Cardiac muscle cell (in vitro differentiated cells and primary cell): Measurements from ENCODE around the gene LYRM4. TPM values are rescaled to one million over a fixed set of nuclear protein-coding genes. Genes with fewer than 3 reads are reported as not detected.

Experiments
- DNase-seq, 2 donors: peaks; one replicate each; pipeline versions ENCODE4 v3.0.0 to v3.0.0-alpha.2; 2010 to 2017; ENCODE audit warnings: low read depth in 1 of 2, low spot score in 1 of 2
- H3K27ac ChIP-seq: fragments of 200-600 bp; sonication (generic); 2 replicates; pipeline ENCODE4 v1.5.1; 2016
- H3K27me3 ChIP-seq: fragments of 200-600 bp; sonication (generic); 2 replicates; pipeline ENCODE4 v1.6.0; 2016; ENCODE audit warnings: control low read depth
- H3K36me3 ChIP-seq: fragments of 200-600 bp; sonication (generic); 2 replicates; pipeline ENCODE4 v1.5.1; 2016; ENCODE audit warnings: control low read depth
- H3K4me1 ChIP-seq: fragments of 200-600 bp; sonication (generic); 2 replicates; pipeline ENCODE4 v1.8.1; 2017; ENCODE audit warnings: low read depth, mild to moderate bottlenecking, mixed run types
- H3K4me3 ChIP-seq: fragments of 200-600 bp; sonication (generic); 2 replicates; pipeline ENCODE4 v1.5.1; 2016; ENCODE audit warnings: mild to moderate bottlenecking
- H3K9me3 ChIP-seq: fragments of 200-600 bp; sonication (generic); 2 replicates; pipeline ENCODE4 v1.5.1; 2017; ENCODE audit warnings: low read depth, mild to moderate bottlenecking, control low read depth
- CTCF ChIP-seq: IDR thresholded peaks from 2 replicates; pipeline ENCODE4 v1.5.1; 2012; ENCODE audit warnings: low read depth, mild to moderate bottlenecking, low read length
- polyA plus RNA-seq: library from polyadenylated mRNA; unstranded; fragments of >200 nt; fragmentation: Nextera tagmentation; extraction: Ambion mirVana; gene quantifications from 2 replicates; pipeline ENCODE4 v1.2.1, GENCODE V29; 2016
- total RNA-seq: library from RNA; depleted of rRNA; stranded (reverse); fragments of >200 nt; gene quantifications from 2 replicates; pipeline ENCODE4 v1.2.3, GENCODE V29; 2016

The LYRM4 gene
- total and polyA plus RNA-seq, 2 experiments from 2014 or later = 24.2 to 38.3 TPM

- DNase-seq = no peak
- Histone ChIP-seq H3K27ac (no peak overlapping the region), H3K9me3 (no peaks in the 10 kb centered on the region), H3K27me3 (no peaks in the 10 kb centered on the region), H3K36me3 (no peaks in the 10 kb centered on the region), H3K4me1 (no peaks in the 10 kb centered on the region), H3K4me3 (no peak overlapping the region)
- TF ChIP-seq CTCF = no peak
Measured at GRCh38 chr6:5059036-5059896, 201.5 kb downstream of the LYRM4 start.

Other genes starting within 250 kb of the LYRM4 start
- 6.1 and 7.6 TPM in 2 replicates for gene PPP1R3G, start 175.6 kb downstream of the LYRM4 start, total RNA-seq
- 2.6 and 6.3 TPM in 2 replicates for gene PPP1R3G, start 175.6 kb downstream of the LYRM4 start, polyA plus RNA-seq
- gene FARS2, start 563 bp upstream of the LYRM4 start, total RNA-seq = 12.4 and 14.6 TPM in 2 replicates
- gene FARS2, start 563 bp upstream of the LYRM4 start, polyA plus RNA-seq = 19.1 and 22.5 TPM in 2 replicates